Right ventricle myocardium inferior (tissue), 1 donor: ENCODE results near the gene EMILIN3. TPM values are rescaled to one million over a fixed set of nuclear protein-coding genes. Genes with fewer than 3 reads are reported as not detected.

Experiments
- total RNA-seq: library from RNA; stranded (reverse); fragmentation: NEBNext Ultra II Directional; extraction: Animal tissue kit (Norgen Biotek cat#: 25700); gene quantifications from one replicate; pipeline ENCODE4 v1.2.1, GENCODE V29; 2021
- donor health status: DM: no; HTN: yes; CAD: no; lungs with severe emphysema.

The EMILIN3 gene
- total RNA-seq, 1 donor from 2014 or later, result 6.6 TPM

Other genes starting within 250 kb of the EMILIN3 start
- 43.4 TPM for gene PLCG1, start 229.3 kb downstream of the EMILIN3 start, total RNA-seq
- gene ZHX3, start 49.1 kb downstream of the EMILIN3 start, total RNA-seq, result 34.5 TPM
- 18.1 TPM for gene LPIN3, start 26.0 kb downstream of the EMILIN3 start, total RNA-seq